ENCODE results near the gene MYO1D. TPM values are rescaled to one million over a fixed set of nuclear protein-coding genes. Genes with fewer than 3 reads are reported as not detected.
"Not testable (repeated sequence)": the region's sequence is repeated elsewhere in the genome, so short reads cannot be mapped to it uniquely, and the experiment has no call there.

The MYO1D gene
- total RNA-seq, 2 donors from 2014 or later: 42.9 to 43.7 TPM

- H3K9me3 ChIP-seq (ENCODE audit: control insufficient read depth, low read length): no peaks in the 10 kb centered on the region
- no peaks in the 10 kb centered on the region for H3K4me1 ChIP-seq (ENCODE audit: control insufficient read depth, insufficient read depth, low read length)
- no peak for DNase-seq
- H3K4me3 ChIP-seq (ENCODE audit: low read length): no peak overlapping the region
- no peak overlapping the region for H3K27ac ChIP-seq (ENCODE audit: low read depth, low read length)
- Mint-ChIP-seq H3K27ac (no peak overlapping the region), H3K36me3 (ENCODE audit: low read depth) (no peaks in the 10 kb centered on the region), H3K27me3 (ENCODE audit: insufficient read depth) (no peaks in the 10 kb centered on the region), H3K4me3 (no peak overlapping the region), H3K9me3 (no peaks in the 10 kb centered on the region), H3K4me1 (peaks cover 14% of the 10 kb centered on the region)
- 90 to 100% methylated on average over 1 to 3 of the region's 3 CpGs for WGBS, 2 experiments (ENCODE audit: insufficient coverage in 1 of 2, insufficient read length in 1 of 2)
- H3K36me3 ChIP-seq (ENCODE audit: control insufficient read depth, insufficient read depth, low read length): no peaks in the 10 kb centered on the region
- TF ChIP-seq CTCF (conservative IDR thresholded peaks at IDR 0.05): no peak
- no peaks in the 10 kb centered on the region for H3K27me3 ChIP-seq (ENCODE audit: control insufficient read depth, insufficient read depth, low read length, poor library complexity, severe bottlenecking)
- no peak overlapping the region for H3K9ac ChIP-seq (ENCODE audit: extremely low read depth, low read length, poor library complexity, severe bottlenecking)
These were observed 52.6 kb downstream of the MYO1D start for GRCh38 chr17:32824334-32824733.

DNA sequence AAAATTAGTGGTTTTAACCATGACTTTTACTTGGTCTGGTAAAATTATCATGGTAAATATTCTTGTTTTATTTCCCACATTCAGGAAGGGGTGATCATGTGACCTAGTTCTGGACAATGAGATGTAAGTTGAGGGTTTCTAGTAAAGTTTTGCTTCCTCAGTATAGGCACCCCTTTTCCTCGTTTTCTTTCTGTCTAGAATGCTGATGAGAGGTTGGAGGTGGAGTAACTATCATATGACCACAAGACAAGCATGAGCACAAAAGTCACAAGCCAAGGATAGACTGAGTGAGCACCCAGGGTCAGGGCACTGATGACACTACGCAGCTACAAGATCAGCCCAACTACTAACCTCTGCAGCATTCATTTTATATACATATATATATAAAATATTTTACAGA is 53.9 kb downstream of the MYO1D start:
- H3K9me3 ChIP-seq (ENCODE audit: control insufficient read depth, low read length): no peaks in the 10 kb centered on the region
- Mint-ChIP-seq H3K27ac (no peak overlapping the region), H3K27me3 (ENCODE audit: insufficient read depth) (no peaks in the 10 kb centered on the region), H3K36me3 (ENCODE audit: low read depth) (no peaks in the 10 kb centered on the region), H3K9me3 (no peaks in the 10 kb centered on the region), H3K4me3 (peak overlapping the region; percentile 50), H3K4me1 (peaks cover 7% of the 10 kb centered on the region)
- no peak overlapping the region for H3K4me3 ChIP-seq (ENCODE audit: low read length)
- TF ChIP-seq CTCF (conservative IDR thresholded peaks at IDR 0.05): no peak
- no peaks in the 10 kb centered on the region for H3K27me3 ChIP-seq (ENCODE audit: control insufficient read depth, insufficient read depth, low read length, poor library complexity, severe bottlenecking)
- no peak overlapping the region for H3K27ac ChIP-seq (ENCODE audit: low read depth, low read length)
- H3K9ac ChIP-seq (ENCODE audit: extremely low read depth, low read length, poor library complexity, severe bottlenecking): no peak overlapping the region
- H3K4me1 ChIP-seq (ENCODE audit: control insufficient read depth, insufficient read depth, low read length): no peaks in the 10 kb centered on the region
- 100% methylated on average over 1 of the region's 2 CpGs; no CpG with 5 or more reads in 1 of the 2 experiments for WGBS, 2 experiments (ENCODE audit: insufficient coverage in 1 of 2, insufficient read length in 1 of 2)
- H3K36me3 ChIP-seq (ENCODE audit: control insufficient read depth, insufficient read depth, low read length): no peaks in the 10 kb centered on the region
- DNase-seq: no peak

DNA sequence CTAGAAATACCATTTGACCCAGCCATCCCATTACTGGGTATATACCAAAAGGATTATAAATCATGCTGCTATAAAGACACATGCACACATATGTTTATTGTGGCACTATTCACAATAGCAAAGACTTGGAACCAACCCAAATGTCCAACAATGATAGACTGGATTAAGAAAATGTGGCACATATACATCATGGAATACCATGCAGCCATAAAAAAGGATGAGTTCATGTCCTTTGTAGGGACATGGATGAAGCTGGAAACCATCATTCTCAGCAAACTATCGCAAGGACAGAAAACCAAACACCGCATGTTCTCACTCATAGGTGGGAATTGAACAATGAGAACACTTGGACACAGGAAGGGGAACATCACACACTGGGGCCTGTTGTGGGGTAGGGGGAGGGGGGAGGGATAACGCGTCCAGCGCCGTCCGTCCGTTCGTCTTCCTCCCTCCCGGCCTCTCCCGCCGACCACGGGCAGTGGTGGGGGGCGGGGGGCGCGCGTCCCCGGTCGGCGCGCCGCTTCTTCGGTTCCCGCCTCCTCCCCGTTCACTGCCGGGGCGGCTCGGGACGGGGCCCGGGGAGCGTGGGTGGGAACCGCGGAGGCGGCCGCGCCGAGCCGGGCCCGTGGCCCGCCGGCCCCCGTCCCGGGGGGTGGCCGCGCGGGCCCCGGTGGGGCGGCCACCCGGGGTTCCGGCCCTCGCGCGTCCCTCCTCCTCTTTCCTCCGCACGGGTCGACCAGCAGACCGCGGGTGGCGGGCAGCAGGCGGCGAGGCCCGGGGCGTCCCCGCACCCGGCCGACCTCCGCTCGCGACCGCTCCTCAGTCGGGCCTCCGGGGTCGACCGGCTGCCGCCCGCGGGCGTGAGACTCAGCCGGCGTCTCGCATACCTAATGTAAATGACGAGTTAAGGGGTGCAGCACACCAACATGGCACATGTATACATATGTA is 54.7 kb downstream of the MYO1D start:
- not testable (repeated sequence) for H3K9ac ChIP-seq (ENCODE audit: extremely low read depth, low read length, poor library complexity, severe bottlenecking); H3K4me3 ChIP-seq (ENCODE audit: low read length); H3K36me3 Mint-ChIP-seq (ENCODE audit: low read depth); H3K27ac Mint-ChIP-seq; H3K36me3 ChIP-seq (ENCODE audit: control insufficient read depth, insufficient read depth, low read length); H3K4me1 Mint-ChIP-seq; H3K27me3 ChIP-seq (ENCODE audit: control insufficient read depth, insufficient read depth, low read length, poor library complexity, severe bottlenecking); H3K9me3 ChIP-seq (ENCODE audit: control insufficient read depth, low read length); H3K4me1 ChIP-seq (ENCODE audit: control insufficient read depth, insufficient read depth, low read length); H3K27me3 Mint-ChIP-seq (ENCODE audit: insufficient read depth); H3K9me3 Mint-ChIP-seq; H3K27ac ChIP-seq (ENCODE audit: low read depth, low read length)
- peak; percentile 61 for DNase-seq
- H3K4me3 Mint-ChIP-seq: peak overlapping the region; percentile 50
- 35 to 44% methylated on average over 4 to 56 of the region's 82 CpGs for WGBS, 2 experiments (ENCODE audit: insufficient coverage in 1 of 2, insufficient read length in 1 of 2)
